HG02885 (cell line): ENCODE data around the gene PRLHR.

Experiments used
- ATAC-seq: cut with Tn5 transposase; IDR thresholded peaks from one replicate; pipeline ENCODE4 v1.9.1; 2021; ENCODE audit warnings: mild to moderate bottlenecking; ENCODE audit not compliant: unreplicated experiment, poor library complexity

PRLHR gene

GRCh38 chr10:118565301-118566075, 30.0 kb downstream of the PRLHR start:
- no peak for ATAC-seq

- ATAC-seq = no peak
These were observed 30.8 kb downstream of the PRLHR start for GRCh38 chr10:118564652-118565051.

GRCh38 chr10:118564114-118564513, 31.3 kb downstream of the PRLHR start:
- no peak for ATAC-seq

GRCh38 chr10:118563373-118563890, 32.0 kb downstream of the PRLHR start:
- no peak for ATAC-seq

- no peak for ATAC-seq
These were observed 32.6 kb downstream of the PRLHR start for GRCh38 chr10:118562851-118563250.

GRCh38 chr10:118557946-118558345, 37.5 kb downstream of the PRLHR start:
- no peak for ATAC-seq

GRCh38 chr10:118551535-118552100, 43.8 kb downstream of the PRLHR start:
- ATAC-seq = no peak

- ATAC-seq = no peak
These were observed 48.2 kb downstream of the PRLHR start for GRCh38 chr10:118547282-118547681.

- ATAC-seq = no peak
These were observed 49.0 kb downstream of the PRLHR start for GRCh38 chr10:118546479-118546878.

GRCh38 chr10:118545381-118545780, 50.1 kb downstream of the PRLHR start:
- no peak for ATAC-seq

- ATAC-seq = no peak
These were observed 51.0 kb downstream of the PRLHR start for GRCh38 chr10:118544401-118544948.

GRCh38 chr10:118543714-118544400, 51.6 kb downstream of the PRLHR start:
- peak; percentile 73 for ATAC-seq

GRCh38 chr10:118542745-118543144, 52.7 kb downstream of the PRLHR start:
- ATAC-seq = no peak

- ATAC-seq = no peak
These were observed 53.2 kb downstream of the PRLHR start for GRCh38 chr10:118542205-118542604.

- ATAC-seq = no peak
These were observed 53.7 kb downstream of the PRLHR start for GRCh38 chr10:118541718-118542117.
